NCI-H748 (cell line): ENCODE measurements around the gene MAST4.

ENCODE experiments used
- DNase-seq: peaks from one replicate; lab custom pipeline; 2025; ENCODE audit not compliant: unreplicated experiment; lab: John Stamatoyannopoulos, UW

The MAST4 gene

DNA sequence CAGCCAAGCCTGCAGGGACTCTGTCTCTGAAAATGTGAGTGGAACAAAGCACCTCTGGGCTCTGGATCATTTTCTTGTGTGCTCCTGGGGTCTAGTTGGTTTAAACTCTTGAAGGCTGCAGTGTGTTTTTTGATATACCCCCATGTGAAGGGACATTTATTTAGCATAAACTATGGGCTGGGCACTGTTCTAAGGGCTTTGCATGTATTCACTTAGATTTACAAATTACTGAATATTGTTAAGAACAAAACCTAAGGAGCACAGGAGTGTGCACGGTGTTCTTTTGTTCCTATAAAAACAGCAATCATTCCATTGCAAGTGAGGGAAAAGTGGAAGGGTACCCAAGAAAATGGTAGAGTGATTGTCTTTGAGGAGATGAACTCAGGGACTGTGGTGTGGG is 620.4 kb downstream of the MAST4 start:
- DNase-seq, result no peak
